Activated T-helper 9 cell treated with anti-CD3 and anti-CD28 coated beads, Interleukin-2, amount 50 U/mL, for 16 hours (primary cell): Measurements from ENCODE around the gene FAM107B.

ENCODE experiments used
- DNase-seq: peaks from one replicate; pipeline ENCODE4 v3.0.0-alpha.2; 2020; ENCODE audit warnings: low read depth

The FAM107B gene

GRCh38 chr10:14556285-14556956, 218.3 kb downstream of the FAM107B start:
- no peak for DNase-seq

- no peak for DNase-seq
Measured at GRCh38 chr10:14555807-14556206, 218.9 kb downstream of the FAM107B start.

DNA sequence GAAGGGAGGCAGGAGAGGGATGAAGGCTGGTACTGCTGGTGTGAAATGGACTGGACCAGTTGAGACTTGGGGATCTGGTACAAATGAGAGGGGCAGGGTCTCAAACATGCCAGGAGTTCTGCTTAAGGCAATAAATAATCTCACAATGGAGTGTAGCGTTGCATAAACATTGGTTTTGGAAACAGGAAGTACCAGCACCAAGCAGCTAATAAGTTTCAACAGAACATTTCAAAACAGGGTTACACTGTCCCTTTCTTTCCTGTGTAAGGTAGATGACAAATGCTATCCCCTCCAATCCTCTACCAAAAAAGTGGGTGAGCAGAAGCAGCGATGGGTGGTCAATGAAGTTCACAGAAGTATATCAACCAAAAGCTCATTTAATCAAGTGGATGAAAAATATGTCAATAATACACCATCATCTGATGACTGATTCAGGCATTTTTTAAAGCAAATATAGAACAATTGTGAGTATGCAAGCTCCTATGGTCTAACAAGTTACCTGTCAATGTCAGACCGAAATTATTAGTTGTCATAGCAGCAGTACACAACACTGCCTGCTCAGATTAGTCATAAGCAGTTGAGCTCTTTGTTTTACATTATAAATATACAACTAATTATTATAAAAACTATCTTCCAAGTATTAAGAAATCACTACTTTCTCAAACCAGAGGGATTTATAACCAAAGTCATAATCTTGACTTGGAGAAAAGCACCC, 220.0 kb downstream of the FAM107B start:
- no peak for DNase-seq

- DNase-seq = no peak
Measured at GRCh38 chr10:14554091-14554490, 220.6 kb downstream of the FAM107B start.

- no peak for DNase-seq
Measured at GRCh38 chr10:14553448-14553847, 221.2 kb downstream of the FAM107B start.

- DNase-seq = no peak
Measured at GRCh38 chr10:14552015-14552414, 222.7 kb downstream of the FAM107B start.

GRCh38 chr10:14550471-14550981, 224.2 kb downstream of the FAM107B start:
- no peak for DNase-seq

GRCh38 chr10:14549496-14549895, 225.2 kb downstream of the FAM107B start:
- DNase-seq = no peak

DNA sequence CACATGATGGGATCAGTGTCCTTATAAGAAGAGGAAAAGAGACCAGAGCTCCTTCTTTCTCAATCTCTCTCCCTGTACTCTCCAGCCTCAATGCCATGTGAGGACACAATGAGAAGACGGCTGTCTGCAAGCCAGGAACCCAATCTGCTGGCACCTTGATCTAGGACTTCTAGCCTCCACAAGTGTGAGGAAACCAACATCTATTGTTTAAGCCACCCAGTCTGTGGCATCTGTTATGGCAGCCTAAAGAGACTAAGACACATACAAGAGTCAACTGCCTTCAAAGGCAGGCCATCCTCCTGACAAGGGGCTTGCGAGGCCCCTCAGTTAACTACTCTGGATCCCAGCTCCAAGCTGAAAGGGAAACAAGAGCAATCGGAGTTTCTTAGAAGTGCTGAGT, 225.7 kb downstream of the FAM107B start:
- DNase-seq = no peak

DNA sequence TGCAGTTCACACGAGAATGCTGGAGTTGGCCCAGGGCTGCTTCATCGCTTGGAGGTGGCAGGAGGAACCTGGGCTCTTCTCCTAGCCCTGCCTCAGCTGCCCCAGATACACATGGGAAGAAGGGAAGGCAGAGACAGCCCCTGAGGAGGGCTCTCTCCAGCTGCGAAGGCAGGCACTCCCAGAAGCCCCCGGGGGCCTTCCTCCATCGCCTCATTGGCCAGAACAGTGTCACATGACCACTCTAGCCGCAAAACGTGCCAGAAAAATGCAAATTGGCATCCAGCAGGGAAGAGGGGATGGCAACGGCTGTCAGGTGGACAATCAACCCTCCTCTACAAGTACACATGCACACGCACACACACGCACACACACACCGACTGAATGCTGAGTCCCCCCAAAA, 226.2 kb downstream of the FAM107B start:
- DNase-seq = no peak

DNA sequence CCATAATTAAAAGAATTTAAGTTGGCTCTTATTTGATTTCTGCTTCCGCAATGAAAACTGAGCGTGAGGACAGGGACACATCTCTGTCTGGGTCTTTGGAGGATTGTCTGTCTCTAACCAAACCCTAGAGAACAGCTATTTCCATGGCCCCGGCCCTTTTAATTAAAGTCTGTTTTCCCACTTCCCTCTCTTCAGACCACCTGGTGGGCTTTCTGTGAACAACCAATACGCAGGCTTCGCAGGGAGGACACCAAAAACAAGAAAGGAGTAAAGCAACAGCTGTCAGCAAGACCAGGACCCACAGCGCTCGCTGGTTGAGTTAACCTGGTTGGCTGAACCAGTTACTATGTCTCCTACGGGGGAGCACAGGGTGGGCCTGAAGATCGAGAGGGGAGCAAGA, 226.9 kb downstream of the FAM107B start:
- DNase-seq = no peak

- no peak for DNase-seq
Measured at GRCh38 chr10:14545827-14546226, 228.9 kb downstream of the FAM107B start.

DNA sequence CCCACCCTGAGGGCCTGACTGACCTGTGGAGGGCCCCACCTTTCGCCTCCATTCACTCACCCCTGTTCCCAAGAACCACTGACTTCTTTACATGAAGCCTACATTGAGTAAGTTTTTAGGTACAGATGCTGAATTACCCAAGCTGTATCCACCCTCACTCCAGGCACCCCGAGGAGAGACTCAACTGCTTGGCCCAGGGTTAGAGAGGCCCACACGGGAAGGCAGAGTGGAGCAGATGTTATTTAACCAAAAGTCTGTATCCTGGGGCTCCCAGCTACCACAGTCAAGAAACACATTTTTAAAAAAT, 230.8 kb downstream of the FAM107B start:
- no peak for DNase-seq

- no peak for DNase-seq
Measured at GRCh38 chr10:14543046-14543903, 231.4 kb downstream of the FAM107B start.

DNA sequence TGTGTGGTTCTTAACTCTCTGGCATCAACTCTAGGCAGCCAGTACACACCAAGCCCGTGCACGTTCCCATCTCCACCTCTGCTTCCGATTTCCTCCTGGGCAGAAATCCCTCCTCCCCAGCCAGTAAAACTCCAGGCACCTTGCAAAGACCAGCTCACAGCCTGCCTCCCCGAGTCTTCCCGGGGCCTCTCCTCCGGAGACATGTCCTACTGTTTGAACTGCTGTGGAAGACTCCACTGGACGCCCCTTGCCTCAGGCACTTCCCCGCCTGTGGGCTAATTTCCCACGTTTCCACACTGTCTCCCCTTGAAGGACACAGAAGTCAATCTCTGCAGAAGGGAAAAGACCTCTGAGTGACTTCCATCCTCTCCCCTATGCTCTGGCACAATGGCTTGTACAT, 233.3 kb downstream of the FAM107B start:
- no peak for DNase-seq

GRCh38 chr10:14540611-14541010, 234.1 kb downstream of the FAM107B start:
- DNase-seq = no peak

DNA sequence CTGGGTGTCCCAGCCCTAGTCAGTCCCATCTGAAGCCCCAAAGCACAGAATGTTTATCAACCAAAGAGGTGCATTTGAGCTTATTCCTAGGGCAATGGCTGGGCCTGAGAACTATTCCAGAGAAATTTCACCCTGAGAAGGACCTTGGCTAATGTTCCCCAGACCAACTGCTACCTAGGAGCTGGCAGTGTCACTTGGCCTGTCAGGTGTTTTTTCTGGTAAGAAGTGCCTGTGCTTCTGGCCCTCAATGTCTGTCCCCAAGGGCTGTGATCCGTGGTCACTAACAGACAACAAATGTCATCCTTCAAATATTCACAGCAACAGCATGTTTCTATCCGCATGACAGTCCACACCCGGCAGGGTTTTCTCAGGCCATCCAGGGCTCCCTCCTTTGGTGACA, 234.6 kb downstream of the FAM107B start:
- DNase-seq = no peak

DNA sequence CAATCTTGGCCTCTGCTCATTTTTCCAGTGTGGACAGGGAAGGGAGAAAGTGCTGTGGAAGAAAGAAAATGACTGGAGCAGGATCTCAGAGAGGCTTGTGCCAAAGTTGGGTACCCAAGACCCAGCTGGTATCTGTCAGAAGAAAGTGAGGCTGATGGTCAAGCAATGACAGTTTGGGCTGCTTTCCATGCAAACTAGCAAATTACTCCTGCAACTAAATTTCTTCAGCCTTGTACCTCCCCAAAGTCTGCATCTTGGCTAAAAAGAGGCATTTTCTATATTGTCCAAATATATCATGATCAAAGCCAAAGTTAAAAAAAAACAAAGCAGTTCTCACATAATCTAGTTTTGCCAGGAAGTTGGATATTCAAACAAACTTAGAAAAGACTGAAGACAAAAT, 235.5 kb downstream of the FAM107B start:
- DNase-seq = no peak

- DNase-seq = peak; percentile 25
Measured at GRCh38 chr10:14536241-14537213, 238.2 kb downstream of the FAM107B start.

DNA sequence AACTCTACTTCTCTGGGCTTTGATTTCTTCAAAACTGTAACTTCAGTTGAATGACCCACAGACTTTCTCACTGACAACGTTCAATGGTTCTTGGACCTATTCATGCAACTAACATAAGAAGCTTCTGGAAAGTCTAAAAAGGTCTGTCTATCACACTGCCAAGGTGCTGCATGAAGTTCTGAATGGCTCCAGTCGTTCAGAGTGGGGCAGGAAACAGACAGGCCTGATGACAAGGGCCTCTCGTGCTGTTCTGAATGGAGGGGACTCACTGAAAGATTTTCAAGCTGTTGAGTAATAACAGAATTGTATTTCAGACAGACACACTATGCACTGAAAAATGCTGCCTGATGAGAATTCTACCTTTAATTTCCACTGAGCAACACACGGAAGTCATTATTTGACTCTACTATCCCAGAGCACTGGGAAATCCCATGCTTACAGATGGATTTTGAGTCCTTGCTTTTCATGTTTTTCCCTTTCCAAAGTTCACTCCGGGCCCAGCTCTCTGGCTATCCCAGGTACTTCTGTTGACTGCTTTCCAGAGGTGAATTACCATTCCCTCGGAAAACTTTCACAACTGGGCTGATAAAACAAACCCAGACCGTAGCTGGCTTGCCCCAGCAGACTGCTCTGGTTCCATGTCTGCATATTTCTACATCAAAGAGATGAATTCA, 239.1 kb downstream of the FAM107B start:
- DNase-seq = no peak

- no peak for DNase-seq
Measured at GRCh38 chr10:14534152-14534551, 240.5 kb downstream of the FAM107B start.
